WTC11 (cell line): Measurements from ENCODE around the gene MOBP. TPM values are rescaled to one million over a fixed set of nuclear protein-coding genes. Genes with fewer than 3 reads are reported as not detected.

Source experiments
- ATAC-seq: fragments of 200-7000 bp; cut with Tn5 transposase; 2 replicates; pipeline ENCODE4 v1.10.0; 2021; ENCODE audit warnings: mild to moderate bottlenecking, moderate library complexity
- CTCF ChIA-PET: fragments of 300-600 bp; sonication (Branson Sonifier 250); formaldehyde crosslinking; loops from one replicate; lab custom pipeline; 2021; ENCODE audit warnings: antibody characterized with exemption; lab: Charles Lee
- POLR2A ChIA-PET: fragments of 350-600 bp; sonication (Branson Sonifier 250); formaldehyde crosslinking; loops from one replicate; lab custom pipeline; 2021; ENCODE audit warnings: antibody characterized with exemption; lab: Charles Lee
- DNase-seq: peaks from one replicate; pipeline ENCODE4 v3.0.0; 2021; ENCODE audit warnings: low spot score
- H3K27ac Mint-ChIP-seq: 2 replicates; pipeline ENCODE4 v1.8.0; 2021; ENCODE audit warnings: mixed read lengths
- H3K27me3 Mint-ChIP-seq: 2 replicates; pipeline ENCODE4 v1.8.0; 2021; ENCODE audit warnings: low read depth, mild to moderate bottlenecking, moderate library complexity, mixed read lengths
- H3K36me3 Mint-ChIP-seq: 2 replicates; pipeline ENCODE4 v1.8.0; 2021; ENCODE audit warnings: mixed read lengths
- H3K4me1 Mint-ChIP-seq: 2 replicates; pipeline ENCODE4 v1.8.0; 2022; ENCODE audit warnings: mixed read lengths
- H3K4me3 Mint-ChIP-seq: 2 replicates; pipeline ENCODE4 v1.8.0; 2021; ENCODE audit warnings: mild to moderate bottlenecking, moderate library complexity, mixed read lengths
- H3K9me3 Mint-ChIP-seq: 2 replicates; pipeline ENCODE4 v1.8.0; 2021; ENCODE audit warnings: mixed read lengths
- ARID4B ChIP-seq: sonication (generic); formaldehyde crosslinking; IDR thresholded peaks from 2 replicates; pipeline ENCODE4 v1.8.0; 2023; ENCODE audit warnings: missing genetic modification reagents, mild to moderate bottlenecking, borderline replicate concordance
- CREM ChIP-seq: sonication (generic); formaldehyde crosslinking; IDR thresholded peaks from 2 replicates; pipeline ENCODE4 v1.8.1; 2022; ENCODE audit warnings: mild to moderate bottlenecking, missing genetic modification reagents, moderate library complexity
- GRHL2 ChIP-seq: fragments of 250-450 bp; sonication (Bioruptor Pico); IDR thresholded peaks from 2 replicates; pipeline ENCODE4 v1.8.0; 2022; ENCODE audit warnings: mild to moderate bottlenecking, moderate library complexity; ENCODE audit not compliant: insufficient replicate concordance, severe bottlenecking
- GTF2I ChIP-seq: fragments of 250-450 bp; sonication (Bioruptor Pico); conservative IDR thresholded peaks from 2 replicates; pipeline ENCODE4 v1.4.0; 2021; ENCODE audit warnings: mild to moderate bottlenecking
- JUN ChIP-seq: sonication (generic); formaldehyde crosslinking; IDR thresholded peaks from 2 replicates; pipeline ENCODE4 v1.8.0; 2023; ENCODE audit warnings: mild to moderate bottlenecking, missing genetic modification reagents
- MYBL2 ChIP-seq: sonication (generic); formaldehyde crosslinking; IDR thresholded peaks from 2 replicates; pipeline ENCODE4 v1.8.1; 2023; ENCODE audit warnings: mild to moderate bottlenecking, moderate library complexity, missing genetic modification reagents
- NFYB ChIP-seq: sonication (generic); formaldehyde crosslinking; conservative IDR thresholded peaks from 2 replicates; pipeline ENCODE4 v1.8.0; 2022; ENCODE audit warnings: low read depth, missing genetic modification reagents
- NR1H2 ChIP-seq: sonication (generic); formaldehyde crosslinking; IDR thresholded peaks from 2 replicates; pipeline ENCODE4 v1.9.0; 2021; ENCODE audit warnings: mild to moderate bottlenecking, moderate library complexity, missing genetic modification reagents
- NR2C2 ChIP-seq: sonication (generic); formaldehyde crosslinking; IDR thresholded peaks from 2 replicates; pipeline ENCODE4 v1.8.0; 2022; ENCODE audit warnings: mild to moderate bottlenecking, missing genetic modification reagents
- NR3C1 ChIP-seq: sonication (generic); formaldehyde crosslinking; conservative IDR thresholded peaks from 2 replicates; pipeline ENCODE4 v1.8.1; 2023; ENCODE audit warnings: low read depth, mild to moderate bottlenecking, missing genetic modification reagents
- ZBTB21 ChIP-seq: sonication (generic); formaldehyde crosslinking; IDR thresholded peaks from 2 replicates; pipeline ENCODE4 v1.8.1; 2023; ENCODE audit warnings: mild to moderate bottlenecking, missing genetic modification reagents, borderline replicate concordance
- ZNF121 ChIP-seq: sonication (generic); formaldehyde crosslinking; IDR thresholded peaks from 2 replicates; pipeline ENCODE4 v1.8.0; 2023; ENCODE audit warnings: missing genetic modification reagents
- ZNF317 ChIP-seq: sonication (generic); formaldehyde crosslinking; IDR thresholded peaks from 2 replicates; pipeline ENCODE4 v1.8.1; 2023; ENCODE audit warnings: low read depth, mild to moderate bottlenecking, moderate library complexity, missing genetic modification reagents, borderline replicate concordance
- ZNF416 ChIP-seq: fragments of 250-450 bp; sonication (Bioruptor Pico); IDR thresholded peaks from 2 replicates; pipeline ENCODE4 v1.9.0; 2021; ENCODE audit warnings: mild to moderate bottlenecking, inconsistent platforms
- ZNF423 ChIP-seq: fragments of 250-450 bp; sonication (Bioruptor Pico); IDR thresholded peaks from 2 replicates; pipeline ENCODE4 v2.1.2; 2022; ENCODE audit warnings: mild to moderate bottlenecking, moderate library complexity
- ZNF512 ChIP-seq: sonication (generic); formaldehyde crosslinking; IDR thresholded peaks from 2 replicates; pipeline ENCODE4 v1.8.1; 2022; ENCODE audit warnings: missing genetic modification reagents, borderline replicate concordance
- total RNA-seq: library from RNA; stranded (reverse); gene quantifications from 3 replicates; pipeline ENCODE4 v1.2.3, GENCODE V29; 2021
- TF ChIP-seq, protein P1 (sequence below): sonication (generic); formaldehyde crosslinking; IDR thresholded peaks from 2 replicates; pipeline ENCODE4 v1.8.0; 2023; ENCODE audit warnings: missing genetic modification reagents
- TF ChIP-seq, protein P2 (sequence below): fragments of 250-450 bp; sonication (Bioruptor Pico); IDR thresholded peaks from 2 replicates; pipeline ENCODE4 v1.9.0; 2021; ENCODE audit warnings: mild to moderate bottlenecking

Gene MOBP
- total RNA-seq, 1 experiment from 2014 or later: 0.13 TPM

DNA sequence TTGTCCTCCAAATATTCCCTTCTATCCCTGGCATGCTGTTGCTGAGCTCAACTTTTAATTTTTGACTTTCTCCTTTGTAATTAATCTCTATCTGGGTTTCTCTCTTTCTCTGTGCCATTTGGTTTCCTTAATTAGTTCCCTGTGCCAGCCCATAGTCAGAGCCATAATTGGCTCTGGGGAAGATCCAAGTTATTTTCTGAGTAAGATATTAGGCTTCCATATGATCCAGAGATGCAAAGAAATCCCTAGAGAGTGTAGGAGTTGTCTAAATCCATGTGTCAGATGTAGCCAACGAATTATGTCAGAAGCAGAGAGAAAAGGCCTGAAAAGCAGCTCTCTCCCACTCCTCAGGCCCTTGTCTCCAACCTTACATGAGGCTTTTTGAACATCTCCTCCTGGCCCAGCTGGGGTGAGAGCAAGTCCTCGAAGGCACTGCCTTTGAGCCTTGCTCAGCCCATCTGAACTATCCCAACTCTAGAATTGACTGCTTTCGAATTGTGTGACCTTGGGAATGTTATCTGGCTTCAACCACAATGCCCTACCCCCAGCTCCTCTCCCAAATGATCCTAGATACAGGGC, 46.4 kb downstream of the MOBP start:
- peaks cover 9% of the 10 kb centered on the region for H3K27me3 Mint-ChIP-seq
- POLR2A ChIA-PET: no interaction called here
- CTCF ChIA-PET: no interaction called here
- no peak overlapping the region for H3K4me3 Mint-ChIP-seq
- no peak overlapping the region for H3K27ac Mint-ChIP-seq
- ATAC-seq (no peak), DNase-seq (no peak)
- H3K36me3 Mint-ChIP-seq: no peaks in the 10 kb centered on the region
- TF ChIP-seq NR2C2 (CRISPR knock-in tag) (no peak), ZNF512 (CRISPR knock-in tag) (no peak), ZNF416 (CRISPR knock-in tag) (no peak), ZNF121 (CRISPR knock-in tag) (no peak), GRHL2 (no peak), NFYB (CRISPR knock-in tag) (no peak), ZBTB21 (CRISPR knock-in tag) (no peak), GTF2I (CRISPR knock-in tag) (no peak), ZNF317 (CRISPR knock-in tag) (no peak), JUN (CRISPR knock-in tag) (no peak), MYBL2 (CRISPR knock-in tag) (no peak), ARID4B (no peak), ZNF423 (CRISPR knock-in tag) (no peak), NR3C1 (CRISPR knock-in tag) (no peak), CREM (CRISPR knock-in tag) (no peak), NR1H2 (CRISPR knock-in tag) (no peak)
- TF ChIP-seq, protein P1, sequence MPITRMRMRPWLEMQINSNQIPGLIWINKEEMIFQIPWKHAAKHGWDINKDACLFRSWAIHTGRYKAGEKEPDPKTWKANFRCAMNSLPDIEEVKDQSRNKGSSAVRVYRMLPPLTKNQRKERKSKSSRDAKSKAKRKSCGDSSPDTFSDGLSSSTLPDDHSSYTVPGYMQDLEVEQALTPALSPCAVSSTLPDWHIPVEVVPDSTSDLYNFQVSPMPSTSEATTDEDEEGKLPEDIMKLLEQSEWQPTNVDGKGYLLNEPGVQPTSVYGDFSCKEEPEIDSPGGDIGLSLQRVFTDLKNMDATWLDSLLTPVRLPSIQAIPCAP (CRISPR knock-in tag): no peak
- TF ChIP-seq, protein P2, sequence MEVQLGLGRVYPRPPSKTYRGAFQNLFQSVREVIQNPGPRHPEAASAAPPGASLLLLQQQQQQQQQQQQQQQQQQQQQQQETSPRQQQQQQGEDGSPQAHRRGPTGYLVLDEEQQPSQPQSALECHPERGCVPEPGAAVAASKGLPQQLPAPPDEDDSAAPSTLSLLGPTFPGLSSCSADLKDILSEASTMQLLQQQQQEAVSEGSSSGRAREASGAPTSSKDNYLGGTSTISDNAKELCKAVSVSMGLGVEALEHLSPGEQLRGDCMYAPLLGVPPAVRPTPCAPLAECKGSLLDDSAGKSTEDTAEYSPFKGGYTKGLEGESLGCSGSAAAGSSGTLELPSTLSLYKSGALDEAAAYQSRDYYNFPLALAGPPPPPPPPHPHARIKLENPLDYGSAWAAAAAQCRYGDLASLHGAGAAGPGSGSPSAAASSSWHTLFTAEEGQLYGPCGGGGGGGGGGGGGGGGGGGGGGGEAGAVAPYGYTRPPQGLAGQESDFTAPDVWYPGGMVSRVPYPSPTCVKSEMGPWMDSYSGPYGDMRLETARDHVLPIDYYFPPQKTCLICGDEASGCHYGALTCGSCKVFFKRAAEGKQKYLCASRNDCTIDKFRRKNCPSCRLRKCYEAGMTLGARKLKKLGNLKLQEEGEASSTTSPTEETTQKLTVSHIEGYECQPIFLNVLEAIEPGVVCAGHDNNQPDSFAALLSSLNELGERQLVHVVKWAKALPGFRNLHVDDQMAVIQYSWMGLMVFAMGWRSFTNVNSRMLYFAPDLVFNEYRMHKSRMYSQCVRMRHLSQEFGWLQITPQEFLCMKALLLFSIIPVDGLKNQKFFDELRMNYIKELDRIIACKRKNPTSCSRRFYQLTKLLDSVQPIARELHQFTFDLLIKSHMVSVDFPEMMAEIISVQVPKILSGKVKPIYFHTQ (CRISPR knock-in tag): no peak
- peaks cover 12% of the 10 kb centered on the region for H3K4me1 Mint-ChIP-seq
- 0 out of 2 replicates have a peak, but pooled peaks cover 6% of the 10 kb centered on the region for H3K9me3 Mint-ChIP-seq
